GM12875 (cell line): ENCODE data around the gene WWP2.

ENCODE experiments used
- H3K4me3 ChIP-seq: one replicate; pipeline ENCODE4 v1.5.1; 2011; ENCODE audit warnings: low read depth, low read length, control low read depth
- CTCF ChIP-seq: IDR thresholded peaks from 2 replicates; pipeline ENCODE4 v1.5.1; 2011; ENCODE audit warnings: low read depth, mild to moderate bottlenecking, control low read depth, inconsistent platforms, low read length, moderate library complexity, borderline replicate concordance; ENCODE audit not compliant: insufficient read depth

WWP2 gene

GRCh38 chr16:69844441-69844840 is 82.3 kb downstream of the WWP2 start:
- no peak overlapping the region for H3K4me3 ChIP-seq
- TF ChIP-seq CTCF, result no peak

GRCh38 chr16:69845181-69845580 is 83.0 kb downstream of the WWP2 start:
- no peak for TF ChIP-seq CTCF
- no peak overlapping the region for H3K4me3 ChIP-seq

DNA sequence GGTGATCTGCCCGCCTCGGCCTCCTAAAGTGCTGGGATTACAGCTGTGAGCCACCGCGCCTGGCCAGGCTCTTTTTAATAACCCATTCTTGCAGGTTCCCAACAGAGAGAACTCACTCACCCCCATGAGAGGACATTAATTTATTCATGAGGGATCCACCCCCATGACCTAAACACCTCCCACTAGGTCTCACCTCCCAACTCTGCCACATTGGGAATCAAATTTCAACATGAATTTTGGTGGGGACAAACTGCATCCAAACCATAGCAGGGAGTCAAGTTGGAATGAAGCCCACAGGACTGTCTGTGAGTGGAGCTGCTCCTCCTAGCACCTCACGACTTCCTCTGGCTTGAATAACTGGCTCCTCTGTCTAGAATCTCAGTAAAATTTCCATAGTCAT is 85.5 kb downstream of the WWP2 start:
- H3K4me3 ChIP-seq, result no peak overlapping the region
- no peak for TF ChIP-seq CTCF

DNA sequence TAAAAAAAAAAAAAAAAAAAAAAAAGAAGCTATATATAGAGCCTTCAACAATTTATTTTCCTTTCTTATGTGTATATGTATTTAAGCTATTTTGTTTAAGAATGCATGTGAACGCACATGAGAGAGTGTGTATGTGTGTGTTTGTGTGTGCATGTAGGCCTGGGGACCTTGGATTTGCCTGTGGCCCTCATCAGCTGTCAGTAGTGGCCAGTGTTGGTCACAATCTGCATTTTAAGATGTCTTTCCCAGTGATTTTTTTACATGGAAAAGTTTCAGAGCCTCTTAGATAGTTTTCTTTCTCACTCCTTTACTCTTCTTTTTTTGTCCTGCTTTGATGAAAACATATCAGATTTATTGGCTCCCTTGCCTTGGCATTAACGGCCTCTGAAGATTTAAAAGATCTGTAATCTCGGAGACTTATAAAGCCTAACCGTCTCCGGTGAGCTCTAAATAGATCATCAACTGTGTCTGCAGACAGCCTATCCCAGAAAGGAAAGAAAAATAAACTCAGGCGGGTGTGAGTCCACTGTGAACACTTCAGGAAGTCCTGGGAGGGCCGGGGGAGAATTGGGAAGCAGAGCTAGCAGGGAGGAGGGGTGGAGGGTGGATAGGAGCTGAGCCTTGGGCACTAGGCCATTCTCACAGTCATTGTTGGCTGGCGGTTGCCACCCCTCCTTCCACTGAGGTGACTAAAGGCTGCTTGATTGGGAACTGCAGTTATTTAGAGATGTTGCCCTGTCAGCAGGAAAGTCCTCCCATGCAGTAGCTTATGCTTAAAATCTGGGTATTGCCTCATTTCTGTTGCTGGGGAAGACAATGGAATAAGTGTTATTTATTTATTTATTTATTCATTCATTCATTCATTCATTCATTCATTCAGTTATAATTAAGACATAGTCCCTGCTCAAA is 86.8 kb downstream of the WWP2 start:
- no peak for TF ChIP-seq CTCF
- no peak overlapping the region for H3K4me3 ChIP-seq

GRCh38 chr16:69851491-69852240 is 89.5 kb downstream of the WWP2 start:
- TF ChIP-seq CTCF, result no peak
- no peak overlapping the region for H3K4me3 ChIP-seq

DNA sequence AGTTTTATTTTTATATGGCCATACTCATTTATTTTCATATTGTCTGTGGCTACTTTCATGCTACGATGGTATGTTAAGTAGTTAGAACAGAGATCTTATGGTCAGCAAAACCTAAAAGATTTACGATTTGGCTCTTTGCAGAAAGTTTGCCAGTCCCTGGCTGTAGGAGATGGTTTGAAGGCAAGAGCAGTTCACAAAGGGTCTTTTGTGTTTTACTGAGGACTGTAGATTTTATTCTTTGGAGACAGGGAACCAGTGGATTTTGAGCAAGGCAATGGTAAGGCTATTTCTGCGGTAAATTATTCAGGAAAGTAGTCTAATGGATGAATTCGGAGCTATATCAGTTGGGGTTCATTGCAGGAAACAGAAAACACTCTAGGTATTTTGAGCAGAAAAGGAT is 90.7 kb downstream of the WWP2 start:
- no peak for TF ChIP-seq CTCF
- no peak overlapping the region for H3K4me3 ChIP-seq
